ENCODE data around the gene PRSS16. TPM values are rescaled to one million over a fixed set of nuclear protein-coding genes. Genes with fewer than 3 reads are reported as not detected.
"Not testable (repeated sequence)": the region's sequence is repeated elsewhere in the genome, so short reads cannot be mapped to it uniquely, and the experiment has no call there.

Gene PRSS16
- total RNA-seq, 3 donors from 2014 or later, result 0.80 to 31.0 (median 12.8) TPM

DNA sequence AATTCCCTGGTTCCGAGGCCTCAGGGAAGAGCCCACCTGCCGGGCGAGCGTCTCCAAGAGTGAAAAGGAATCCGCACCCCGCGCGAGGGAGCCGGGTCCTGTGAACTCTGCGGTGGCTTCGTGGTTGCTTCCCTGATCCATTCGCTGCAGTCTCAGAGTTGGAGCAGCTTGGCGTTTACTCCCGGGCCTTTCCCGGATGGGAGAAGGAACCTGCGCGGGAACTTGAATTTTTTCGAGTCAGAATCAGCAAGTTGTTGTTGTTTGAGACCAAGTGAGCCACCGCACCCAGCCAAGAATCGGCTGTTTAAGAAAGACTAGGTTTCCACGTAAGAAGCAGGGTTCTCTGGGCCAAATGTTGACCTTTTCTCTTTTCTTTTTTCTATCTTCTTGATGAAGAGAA, 12.9 kb downstream of the PRSS16 start:
- no peak overlapping the region for H3K4me3 ChIP-seq
- no peaks in the 10 kb centered on the region for H3K9me3 ChIP-seq
- intact Hi-C loops (cut with DNase I; ENCODE audit: low total_unique reads), result no loop called here
- H3K27ac ChIP-seq, result no peak overlapping the region
- H3K36me3 ChIP-seq, result no peaks in the 10 kb centered on the region
- H3K27me3 ChIP-seq, result peaks cover 0 to 27% of the 10 kb centered on the region in 2 donors
- TF ChIP-seq, protein P1, sequence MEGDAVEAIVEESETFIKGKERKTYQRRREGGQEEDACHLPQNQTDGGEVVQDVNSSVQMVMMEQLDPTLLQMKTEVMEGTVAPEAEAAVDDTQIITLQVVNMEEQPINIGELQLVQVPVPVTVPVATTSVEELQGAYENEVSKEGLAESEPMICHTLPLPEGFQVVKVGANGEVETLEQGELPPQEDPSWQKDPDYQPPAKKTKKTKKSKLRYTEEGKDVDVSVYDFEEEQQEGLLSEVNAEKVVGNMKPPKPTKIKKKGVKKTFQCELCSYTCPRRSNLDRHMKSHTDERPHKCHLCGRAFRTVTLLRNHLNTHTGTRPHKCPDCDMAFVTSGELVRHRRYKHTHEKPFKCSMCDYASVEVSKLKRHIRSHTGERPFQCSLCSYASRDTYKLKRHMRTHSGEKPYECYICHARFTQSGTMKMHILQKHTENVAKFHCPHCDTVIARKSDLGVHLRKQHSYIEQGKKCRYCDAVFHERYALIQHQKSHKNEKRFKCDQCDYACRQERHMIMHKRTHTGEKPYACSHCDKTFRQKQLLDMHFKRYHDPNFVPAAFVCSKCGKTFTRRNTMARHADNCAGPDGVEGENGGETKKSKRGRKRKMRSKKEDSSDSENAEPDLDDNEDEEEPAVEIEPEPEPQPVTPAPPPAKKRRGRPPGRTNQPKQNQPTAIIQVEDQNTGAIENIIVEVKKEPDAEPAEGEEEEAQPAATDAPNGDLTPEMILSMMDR (IDR thresholded peaks at IDR 0.05), result no peak
- TF ChIP-seq POLR2A (IDR thresholded peaks at IDR 0.05) (no peak), POLR2AphosphoS5 (IDR thresholded peaks at IDR 0.05) (no peak)
- H3K4me1 ChIP-seq, result no peaks in the 10 kb centered on the region
- DNase-seq (ENCODE audit: low spot score in 2 of 2), result no peak

DNA sequence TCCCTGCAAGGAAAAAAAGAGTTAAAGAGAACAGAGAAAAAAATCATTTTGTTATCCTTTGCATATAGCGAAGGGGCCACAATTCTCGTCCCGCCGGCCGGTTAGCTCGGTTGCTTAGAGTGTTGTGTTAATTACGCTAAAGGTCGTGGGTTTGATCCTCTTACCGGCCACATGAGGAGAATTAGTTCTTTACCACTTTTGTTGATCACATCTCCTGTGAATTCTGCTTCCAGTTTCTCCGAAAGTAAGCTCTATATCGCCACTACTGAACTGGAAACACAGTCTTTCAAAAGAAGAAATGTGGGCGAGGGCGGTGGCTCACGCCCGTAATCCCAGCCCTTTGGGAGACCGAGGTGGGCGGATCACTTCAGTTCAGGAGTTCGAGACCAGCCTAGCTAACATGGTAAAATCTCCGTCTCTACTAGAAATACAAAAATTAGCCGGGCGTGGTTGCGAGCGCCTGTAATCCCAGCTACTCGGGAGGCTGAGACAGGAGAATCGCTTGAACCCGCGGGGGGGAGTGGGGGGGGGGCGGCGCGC, 13.4 kb downstream of the PRSS16 start:
- TF ChIP-seq POLR2AphosphoS5 (IDR thresholded peaks at IDR 0.05) (no peak), POLR2A (IDR thresholded peaks at IDR 0.05) (no peak)
- TF ChIP-seq, protein P1 (IDR thresholded peaks at IDR 0.05), result no peak
- DNase-seq (ENCODE audit: low spot score in 2 of 2), result no peak

DNA sequence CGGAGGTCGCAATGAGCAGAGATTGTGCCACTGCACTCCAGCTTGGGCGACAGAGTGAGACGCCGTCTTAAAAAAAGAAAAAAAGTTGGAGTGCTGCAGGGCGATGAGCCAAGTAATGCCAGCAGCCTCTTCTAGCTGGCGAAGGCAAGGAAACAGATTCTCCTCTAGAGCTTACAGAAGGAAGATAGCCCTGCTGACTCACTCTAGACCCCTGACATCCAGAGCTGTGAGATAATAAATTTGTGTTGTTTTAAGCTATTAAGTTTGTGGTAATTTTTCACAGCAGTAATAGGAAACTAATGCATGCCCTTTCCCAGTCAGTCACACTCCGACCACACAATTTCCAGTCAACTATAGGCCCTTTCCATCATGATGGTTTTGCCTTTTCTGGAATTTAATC, 16.4 kb downstream of the PRSS16 start:
- Histone ChIP-seq H3K27ac (no peak overlapping the region), H3K36me3 (no peaks in the 10 kb centered on the region), H3K9me3 (no peaks in the 10 kb centered on the region), H3K4me3 (no peak overlapping the region), H3K4me1 (no peaks in the 10 kb centered on the region), H3K27me3 (peaks cover 0 to 62% of the 10 kb centered on the region in 2 donors)
- DNase-seq (ENCODE audit: low spot score in 2 of 2), result no peak
- intact Hi-C loops (cut with DNase I; ENCODE audit: low total_unique reads), result no loop called here
- TF ChIP-seq POLR2A (IDR thresholded peaks at IDR 0.05) (no peak), POLR2AphosphoS5 (IDR thresholded peaks at IDR 0.05) (no peak)
- TF ChIP-seq, protein P1 (IDR thresholded peaks at IDR 0.05), result no peak

More for the DNA sequence above, 13.4 kb downstream of the PRSS16 start:
- H3K4me3 ChIP-seq, result no peak overlapping the region
- no peaks in the 10 kb centered on the region for H3K36me3 ChIP-seq
- peaks cover 0 to 32% of the 10 kb centered on the region in 2 donors for H3K27me3 ChIP-seq
- no peaks in the 10 kb centered on the region for H3K4me1 ChIP-seq
- H3K9me3 ChIP-seq, result no peaks in the 10 kb centered on the region
- no peak overlapping the region for H3K27ac ChIP-seq
- intact Hi-C loops (cut with DNase I; ENCODE audit: low total_unique reads), result no loop called here

DNA sequence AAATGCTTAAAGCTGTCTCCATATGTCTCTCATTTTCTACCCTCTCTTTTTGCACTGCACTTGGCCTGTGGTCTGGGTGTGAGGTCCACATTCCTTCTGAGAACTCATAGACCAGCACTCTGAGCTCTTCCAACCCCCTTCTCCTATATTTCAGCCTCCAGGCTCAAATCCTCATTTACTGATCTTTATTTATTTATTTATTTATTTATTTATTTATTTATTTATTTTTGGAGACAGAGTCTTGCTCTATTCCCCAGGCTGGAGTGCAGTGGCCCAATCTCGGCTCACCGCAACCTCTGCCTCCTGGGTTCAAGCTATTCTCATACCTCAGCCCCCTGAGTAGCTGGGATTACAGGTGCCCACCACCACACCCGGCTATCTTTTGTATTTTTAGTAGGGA, 19.5 kb downstream of the PRSS16 start:
- H3K36me3 ChIP-seq; H3K4me1 ChIP-seq; H3K4me3 ChIP-seq; H3K9me3 ChIP-seq; H3K27ac ChIP-seq; intact Hi-C loops (cut with DNase I; ENCODE audit: low total_unique reads); DNase-seq (ENCODE audit: low spot score in 2 of 2): not testable (repeated sequence)
- peaks cover 0 to 51% of the 10 kb centered on the region in 2 donors for H3K27me3 ChIP-seq

DNA sequence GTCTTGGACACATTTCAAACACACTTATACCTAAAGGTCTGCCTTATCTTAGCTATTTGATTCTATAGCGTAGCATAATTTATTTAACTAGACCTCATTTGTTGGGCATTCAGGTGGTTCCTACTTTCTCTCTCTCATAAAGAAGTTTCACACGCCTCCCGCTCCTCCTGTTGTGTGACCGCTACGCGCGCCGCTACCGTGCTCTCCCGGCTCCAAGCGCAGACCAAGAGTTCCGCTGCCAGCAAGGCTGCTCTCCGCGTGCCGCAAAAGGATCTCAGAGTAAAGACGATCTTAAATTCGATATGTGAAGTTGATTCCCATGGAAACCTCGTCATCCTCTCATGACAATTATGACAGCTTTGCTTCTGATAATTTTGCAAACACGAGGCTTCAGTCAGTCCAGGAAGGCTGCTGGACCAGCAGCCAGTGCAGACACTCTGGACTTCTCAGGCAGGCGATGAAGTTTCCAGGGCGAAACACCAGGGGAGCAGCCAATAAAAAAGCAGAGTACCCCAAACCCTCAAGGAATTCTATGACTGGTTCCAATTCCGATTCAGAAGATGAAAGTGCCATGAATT, 20.4 kb downstream of the PRSS16 start:
- H3K27ac ChIP-seq, result no peak overlapping the region
- intact Hi-C loops (cut with DNase I; ENCODE audit: low total_unique reads), result no loop called here
- peaks cover 0 to 56% of the 10 kb centered on the region in 2 donors for H3K27me3 ChIP-seq

More for the DNA sequence above, 20.4 kb downstream of the PRSS16 start:
- DNase-seq (ENCODE audit: low spot score in 2 of 2), result no peak
- Histone ChIP-seq H3K9me3 (no peaks in the 10 kb centered on the region), H3K4me1 (no peaks in the 10 kb centered on the region), H3K36me3 (no peaks in the 10 kb centered on the region), H3K4me3 (no peak overlapping the region)
- TF ChIP-seq, protein P1 (IDR thresholded peaks at IDR 0.05), result no peak
- TF ChIP-seq POLR2A (IDR thresholded peaks at IDR 0.05) (no peak), POLR2AphosphoS5 (IDR thresholded peaks at IDR 0.05) (no peak)
